ENCODE data around the gene OSCP1. TPM values are rescaled to one million over a fixed set of nuclear protein-coding genes. Genes with fewer than 3 reads are reported as not detected.

Gene OSCP1
- total and polyA plus RNA-seq, 8 donors = 1.7 to 69.4 (median 9.0) TPM

DNA sequence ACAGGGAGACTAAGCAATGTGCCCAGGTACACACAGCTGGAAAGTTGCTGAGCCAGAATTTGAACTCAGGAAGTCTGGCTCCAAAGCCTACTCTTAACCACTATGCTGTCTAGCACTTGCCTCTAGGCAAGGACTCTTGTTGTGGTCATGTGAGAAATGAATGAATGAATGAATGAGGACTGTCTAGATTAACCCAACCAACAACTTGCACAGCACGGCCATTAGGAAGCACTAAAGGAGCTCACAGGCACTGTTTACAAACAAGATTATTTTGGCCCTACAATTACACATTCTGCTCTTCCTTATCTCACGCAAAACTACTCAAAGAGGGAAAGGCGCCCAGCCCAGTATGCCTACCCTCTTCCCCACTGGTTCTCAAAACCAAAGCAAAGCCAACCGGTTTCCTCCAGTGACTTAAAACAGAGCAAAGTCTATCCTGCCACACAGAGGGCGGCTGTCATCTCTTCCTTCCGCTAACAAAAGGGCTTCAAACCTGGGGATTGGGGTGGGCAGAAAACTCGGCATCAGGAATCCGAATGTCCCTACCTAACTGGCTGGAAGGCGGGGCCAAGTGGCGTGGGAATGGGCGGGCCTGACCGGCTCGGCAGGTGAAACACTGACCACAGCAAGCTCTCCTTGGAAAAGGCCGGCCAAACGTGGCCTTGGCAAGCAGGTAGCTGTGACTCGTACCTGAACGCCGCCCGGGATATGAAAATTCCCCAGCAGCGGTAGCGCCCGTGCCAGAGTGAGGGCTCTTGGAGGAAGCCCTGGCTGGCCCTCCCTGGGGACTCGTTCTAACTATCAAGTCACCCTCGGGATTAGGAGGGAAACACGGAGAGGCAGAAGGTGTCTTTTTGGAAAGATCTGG is 65.5 kb downstream of the OSCP1 start:
- Histone ChIP-seq H3K4me3 (peak overlapping the region; percentile 64 to 91 (median 85)), H3K36me3 (peaks cover 0 to 8% (median 3%) of the 10 kb centered on the region in 4 donors), H3K4me1 (peaks cover 40 to 85% (median 70%) of the 10 kb centered on the region in 4 donors), H3K9me3 (no peaks in the 10 kb centered on the region), H3K27ac (peak overlapping the region; percentile 98 to 99 (median 98)), H3K27me3 (no peaks in the 10 kb centered on the region)
- TF ChIP-seq, protein P1, sequence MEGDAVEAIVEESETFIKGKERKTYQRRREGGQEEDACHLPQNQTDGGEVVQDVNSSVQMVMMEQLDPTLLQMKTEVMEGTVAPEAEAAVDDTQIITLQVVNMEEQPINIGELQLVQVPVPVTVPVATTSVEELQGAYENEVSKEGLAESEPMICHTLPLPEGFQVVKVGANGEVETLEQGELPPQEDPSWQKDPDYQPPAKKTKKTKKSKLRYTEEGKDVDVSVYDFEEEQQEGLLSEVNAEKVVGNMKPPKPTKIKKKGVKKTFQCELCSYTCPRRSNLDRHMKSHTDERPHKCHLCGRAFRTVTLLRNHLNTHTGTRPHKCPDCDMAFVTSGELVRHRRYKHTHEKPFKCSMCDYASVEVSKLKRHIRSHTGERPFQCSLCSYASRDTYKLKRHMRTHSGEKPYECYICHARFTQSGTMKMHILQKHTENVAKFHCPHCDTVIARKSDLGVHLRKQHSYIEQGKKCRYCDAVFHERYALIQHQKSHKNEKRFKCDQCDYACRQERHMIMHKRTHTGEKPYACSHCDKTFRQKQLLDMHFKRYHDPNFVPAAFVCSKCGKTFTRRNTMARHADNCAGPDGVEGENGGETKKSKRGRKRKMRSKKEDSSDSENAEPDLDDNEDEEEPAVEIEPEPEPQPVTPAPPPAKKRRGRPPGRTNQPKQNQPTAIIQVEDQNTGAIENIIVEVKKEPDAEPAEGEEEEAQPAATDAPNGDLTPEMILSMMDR (IDR thresholded peaks at IDR 0.05) = no peak
- peak; percentile 11 to 82 (median 78) for TF ChIP-seq POLR2AphosphoS5 (IDR thresholded peaks at IDR 0.05)
- TF ChIP-seq POLR2A (IDR thresholded peaks at IDR 0.05) = peak in 1 of 4 donors; percentile 74
- DNase-seq = peak; percentile 87 to 92
- WGBS, 5 donors = 0 to 1% (median 1%) methylated on average over 23 to 25 of the region's 25 CpGs
- intact Hi-C loops (cut with DNase I; ENCODE audit: low total_unique reads) = no loop called here

DNA sequence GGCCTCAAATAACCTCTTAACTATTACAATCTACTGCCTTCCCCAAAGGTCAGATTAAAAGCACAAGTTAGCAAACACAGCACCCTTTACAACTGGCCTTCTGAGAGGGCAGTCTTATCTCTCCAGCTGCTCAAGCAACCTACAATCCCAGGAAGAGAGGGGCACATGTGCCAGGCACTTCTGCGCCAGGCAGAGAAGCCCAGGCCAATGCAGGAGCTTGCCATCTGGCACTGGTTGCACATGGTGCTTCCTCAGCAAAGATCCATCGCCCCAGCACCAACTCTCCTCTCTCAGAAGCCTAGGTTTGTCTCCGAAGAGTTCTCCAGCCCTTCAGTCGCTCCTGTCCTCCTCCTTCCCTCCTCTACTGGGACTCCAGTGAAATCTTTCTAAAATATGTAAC is 67.0 kb downstream of the OSCP1 start:
- H3K4me1 ChIP-seq = peaks cover 36 to 79% (median 67%) of the 10 kb centered on the region in 4 donors
- peak overlapping the region in 2 of 4 donors; percentile 64 to 90 for H3K4me3 ChIP-seq
- peaks cover 0 to 8% (median 3%) of the 10 kb centered on the region in 4 donors for H3K36me3 ChIP-seq
- TF ChIP-seq EP300 (IDR thresholded peaks at IDR 0.05) = no peak
- TF ChIP-seq POLR2AphosphoS5 (IDR thresholded peaks at IDR 0.05) = peak in 1 of 3 donors; percentile 15
- H3K27ac ChIP-seq = peak overlapping the region in 4 of 5 donors; percentile 21 to 98 (median 76)
- WGBS, 5 donors = 29 to 60% (median 38%) methylated on average over 4 of the region's 4 CpGs
- H3K27me3 ChIP-seq = no peaks in the 10 kb centered on the region
- no peaks in the 10 kb centered on the region for H3K9me3 ChIP-seq
- peak in 1 of 2 donors; percentile 73 for DNase-seq
- intact Hi-C loops (cut with DNase I; ENCODE audit: low total_unique reads) = no loop called here

DNA sequence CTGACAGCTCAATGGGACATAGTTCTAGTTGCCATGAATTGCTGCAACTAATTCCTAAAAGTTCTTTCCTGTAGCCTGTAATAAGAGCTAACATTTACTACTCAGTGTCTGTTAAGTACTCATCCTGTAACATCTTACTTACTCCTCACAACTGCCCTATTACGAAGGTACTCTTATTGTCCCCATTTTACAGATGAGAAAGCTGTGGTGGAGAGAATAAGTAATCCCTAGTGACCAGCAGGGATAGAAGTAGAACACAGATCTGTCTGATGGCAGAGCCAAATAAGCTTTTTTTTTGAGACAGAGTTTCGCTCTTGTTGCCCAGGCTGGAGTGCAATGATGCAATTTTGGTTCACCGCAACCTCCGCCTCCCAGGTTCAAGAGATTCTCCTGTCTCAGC is 67.6 kb downstream of the OSCP1 start:
- Histone ChIP-seq H3K9me3 (no peaks in the 10 kb centered on the region), H3K27ac (peak overlapping the region in 2 of 5 donors; percentile 98), H3K4me3 (peak overlapping the region in 1 of 4 donors; percentile 64), H3K27me3 (no peaks in the 10 kb centered on the region), H3K4me1 (peaks cover 32 to 80% (median 67%) of the 10 kb centered on the region in 4 donors), H3K36me3 (peaks cover 0 to 13% (median 9%) of the 10 kb centered on the region in 4 donors)
- intact Hi-C loops (cut with DNase I; ENCODE audit: low total_unique reads) = no loop called here
- DNase-seq = no peak
- WGBS, 5 donors = 85 to 96% (median 93%) methylated on average over 4 of the region's 4 CpGs
- TF ChIP-seq POLR2A (IDR thresholded peaks at IDR 0.05) = no peak
- no peak for TF ChIP-seq EP300 (IDR thresholded peaks at IDR 0.05)
- TF ChIP-seq, protein P1 (IDR thresholded peaks at IDR 0.05) = no peak
- TF ChIP-seq POLR2AphosphoS5 (IDR thresholded peaks at IDR 0.05) = no peak

DNA sequence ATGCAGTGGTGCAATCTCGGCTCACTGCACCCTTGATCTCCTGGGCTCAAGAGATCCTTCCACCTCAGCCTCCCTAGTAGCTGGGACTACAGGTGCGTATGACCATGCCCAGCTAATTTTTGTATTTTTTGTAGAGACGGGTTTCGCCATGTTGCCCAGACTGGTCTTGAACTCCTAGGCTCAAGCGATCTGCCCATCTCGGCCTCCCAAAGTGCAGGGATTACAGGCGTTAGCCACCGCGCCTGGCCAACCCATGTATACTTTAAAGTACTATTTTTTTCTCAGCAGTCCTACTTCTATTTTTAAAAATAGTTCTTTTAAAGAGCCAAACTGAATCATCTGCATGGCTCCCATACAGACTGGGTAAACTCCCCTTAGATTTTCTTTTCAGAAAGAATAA is 68.0 kb downstream of the OSCP1 start:
- no peaks in the 10 kb centered on the region for H3K9me3 ChIP-seq
- DNase-seq = no peak
- intact Hi-C loops (cut with DNase I; ENCODE audit: low total_unique reads) = no loop called here
- peak overlapping the region in 1 of 5 donors; percentile 0 for H3K27ac ChIP-seq
- peaks cover 0 to 15% (median 10%) of the 10 kb centered on the region in 4 donors for H3K36me3 ChIP-seq
- H3K4me1 ChIP-seq = peaks cover 28 to 78% (median 64%) of the 10 kb centered on the region in 4 donors
- no peak overlapping the region for H3K4me3 ChIP-seq
- 91 to 95% (median 93%) methylated on average over 9 of the region's 9 CpGs for WGBS, 5 donors
- H3K27me3 ChIP-seq = no peaks in the 10 kb centered on the region
- TF ChIP-seq POLR2AphosphoS5 (IDR thresholded peaks at IDR 0.05) (no peak), POLR2A (IDR thresholded peaks at IDR 0.05) (no peak), EP300 (IDR thresholded peaks at IDR 0.05) (no peak)
- TF ChIP-seq, protein P1 (IDR thresholded peaks at IDR 0.05) = no peak
